NCI-H1694 (cell line): ENCODE results near the gene AMT.
A peak's percentile ranks its signal among the peaks of the same experiment; 100 is the strongest.
"Not testable (repeated sequence)": the region's sequence is repeated elsewhere in the genome, so short reads cannot be mapped to it uniquely, and the experiment has no call there.

Source experiments
- DNase-seq: peaks from one replicate; lab custom pipeline; 2025; lab: John Stamatoyannopoulos, UW

The AMT gene

DNA sequence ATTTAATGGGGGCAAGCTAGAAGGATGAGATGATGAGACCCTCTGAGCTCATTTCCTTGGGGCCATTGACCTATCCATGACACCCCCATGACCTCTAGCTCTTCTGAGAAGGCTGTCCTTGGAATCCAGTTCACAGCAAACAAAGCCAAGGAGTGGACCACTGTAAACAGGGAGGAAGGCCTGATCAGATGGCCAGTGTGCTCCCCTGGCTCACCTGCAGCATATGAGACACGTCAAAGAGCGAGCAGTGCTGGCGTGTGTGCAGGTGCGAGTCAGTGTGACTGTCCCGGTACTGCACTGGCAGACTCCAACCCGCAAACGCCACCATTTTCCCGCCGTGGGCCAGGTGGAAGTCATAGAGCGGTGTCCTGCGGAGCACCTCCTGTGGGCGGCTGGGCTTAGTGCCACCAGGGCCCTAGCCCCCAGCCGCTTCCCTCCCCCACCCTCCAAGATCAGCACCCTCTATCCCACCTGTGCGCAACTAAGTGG lies 339 bp downstream of the AMT start:
- DNase-seq = no peak

DNA sequence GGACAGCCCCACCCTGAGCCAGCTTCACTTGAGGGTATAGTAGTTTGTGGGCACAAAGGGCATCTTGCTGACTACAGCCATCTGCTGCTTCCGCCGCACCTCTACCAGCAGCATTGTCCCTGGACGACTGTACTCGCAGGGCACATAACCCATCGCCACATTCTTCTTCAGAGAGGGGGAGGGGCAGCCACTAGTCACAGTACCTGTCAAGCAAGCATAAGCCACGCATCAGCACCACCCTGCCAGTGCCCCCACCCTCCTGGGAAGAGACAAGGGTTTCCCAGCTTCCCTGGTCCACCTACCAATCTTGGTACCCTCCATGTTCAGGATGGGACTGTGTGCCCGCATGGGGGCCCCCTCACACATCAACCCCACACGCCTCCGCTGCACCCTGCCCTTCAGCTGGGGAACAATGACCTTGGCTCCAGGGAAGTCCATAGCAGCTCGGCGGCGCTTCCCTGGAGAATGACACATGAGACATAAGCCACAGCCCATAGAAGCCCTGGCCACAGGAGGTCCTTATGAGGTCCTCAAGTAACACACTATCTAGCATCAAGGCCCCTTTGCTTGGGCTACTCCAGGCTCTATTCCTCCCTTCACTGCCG lies 4.7 kb downstream of the AMT start:
- no peak for DNase-seq

DNA sequence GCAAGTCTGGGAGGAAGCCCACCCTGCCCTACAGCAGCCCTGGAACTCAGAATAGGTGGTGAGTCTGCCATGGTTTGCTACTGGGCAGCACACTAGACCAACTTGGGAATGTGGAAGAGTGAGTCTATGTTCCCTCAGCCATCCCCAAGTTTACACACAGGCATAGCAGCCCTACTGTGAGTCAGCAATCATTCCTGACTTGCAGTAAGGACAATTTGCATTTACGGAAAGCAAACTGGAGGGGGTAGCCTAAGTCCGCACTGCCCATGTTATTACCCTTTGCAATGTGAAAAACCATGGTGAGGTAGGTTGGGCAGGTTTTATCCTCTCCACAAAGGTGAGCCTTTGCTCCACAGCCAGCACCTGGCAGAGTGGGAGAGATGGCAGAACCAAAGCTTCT lies 5.4 kb downstream of the AMT start:
- DNase-seq = no peak

DNA sequence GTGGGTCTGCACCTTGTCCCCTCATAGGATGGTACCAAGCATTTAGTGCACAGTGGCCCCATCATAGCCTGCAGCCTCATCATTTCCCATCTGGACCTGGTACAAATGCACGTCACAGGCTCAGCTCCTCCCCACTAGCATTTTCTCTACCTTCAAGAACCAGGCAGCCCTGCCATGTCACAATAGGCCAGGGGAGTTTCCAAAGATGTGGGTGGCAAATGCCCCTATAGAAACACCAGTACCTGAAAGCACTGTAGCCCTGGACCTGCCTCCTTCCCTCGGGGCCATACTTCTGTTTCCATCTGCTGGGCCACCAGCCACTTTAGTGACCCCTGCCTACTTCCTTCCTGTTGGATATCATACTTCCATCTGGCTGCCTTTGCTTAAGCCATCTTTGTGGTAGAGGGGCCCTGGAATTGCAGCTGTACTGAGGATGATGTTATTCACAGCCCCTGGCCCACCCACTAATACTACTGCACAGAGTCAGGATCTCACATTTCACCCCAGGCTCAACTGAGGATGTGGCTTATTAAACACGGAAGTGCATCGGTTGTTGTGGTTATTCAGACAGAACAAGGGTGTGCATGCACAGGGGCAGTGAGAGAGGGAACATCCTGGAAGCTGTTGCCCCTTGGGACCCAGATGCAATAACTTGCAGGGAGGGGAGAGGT lies 6.2 kb downstream of the AMT start:
- DNase-seq = no peak

DNA sequence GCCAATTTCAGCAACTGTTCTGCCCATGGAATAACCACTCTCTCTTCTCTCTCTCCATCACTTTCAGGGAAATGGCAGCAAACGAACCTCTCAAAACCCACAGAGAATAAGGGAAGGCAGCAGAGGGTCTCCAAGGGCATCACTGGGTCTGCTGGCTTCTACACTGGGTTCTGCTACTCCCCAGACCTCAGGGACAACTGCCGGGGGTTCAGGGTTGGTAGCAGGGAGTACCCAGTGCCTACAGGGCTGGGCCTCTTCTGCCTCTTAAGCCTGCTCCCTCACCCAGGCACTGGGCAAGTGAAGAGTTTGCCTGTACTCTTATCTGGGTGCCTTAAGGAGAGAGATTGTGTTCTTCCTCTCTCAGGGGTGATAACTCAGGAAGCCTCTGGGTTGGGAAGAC lies 7.5 kb downstream of the AMT start:
- no peak for DNase-seq

DNA sequence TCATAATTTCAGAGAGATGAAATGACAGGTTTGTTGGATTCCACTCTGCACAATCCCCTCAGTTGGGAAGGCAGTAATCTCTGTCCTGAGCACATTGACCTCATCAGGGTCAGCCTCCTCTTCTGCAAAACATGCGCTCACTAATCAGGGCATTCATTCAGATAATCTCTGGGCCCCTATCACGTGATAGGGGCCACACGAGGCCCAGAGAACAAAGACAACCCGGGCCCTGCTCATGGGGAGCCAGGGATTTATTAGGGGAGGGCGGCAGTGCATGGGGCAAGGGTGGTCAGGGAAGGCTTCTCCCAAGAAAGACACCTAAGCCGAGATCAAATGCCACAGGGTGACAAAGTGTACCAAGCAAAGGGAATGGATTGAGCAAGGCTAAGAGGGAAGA lies 8.9 kb downstream of the AMT start:
- DNase-seq = no peak

DNA sequence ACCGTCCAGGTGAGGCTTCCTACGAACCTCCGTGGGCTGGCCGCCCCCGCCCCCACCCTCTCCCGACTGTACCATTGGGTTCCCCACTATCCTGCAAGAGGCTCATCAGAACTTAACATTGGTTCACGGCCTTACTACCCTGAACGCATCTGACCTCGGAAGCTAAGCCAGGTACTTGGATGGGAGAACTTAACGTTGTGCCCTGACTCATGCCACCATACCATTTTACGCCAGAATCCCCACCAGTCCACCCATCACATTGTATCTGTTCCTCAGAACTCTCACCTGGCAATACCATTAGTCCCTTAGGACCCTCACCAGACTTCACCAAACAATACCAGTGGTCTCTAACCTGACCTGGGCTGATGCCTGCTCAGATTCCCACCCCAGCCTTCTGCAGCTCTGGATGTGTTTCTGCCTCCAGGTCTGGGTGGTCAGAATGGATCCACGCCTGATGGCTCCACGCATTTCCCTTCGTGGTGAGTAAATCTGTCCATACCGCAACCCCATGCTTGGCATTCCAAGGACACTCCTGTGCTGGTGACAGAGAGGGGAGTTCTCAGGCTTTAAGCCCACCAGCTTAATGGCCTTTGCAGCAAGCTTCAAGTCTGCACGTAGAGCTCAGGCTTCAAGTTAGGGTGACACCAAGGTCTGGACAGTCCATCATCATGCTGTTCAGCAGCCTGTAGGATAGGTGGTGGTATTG lies 9.5 kb downstream of the AMT start:
- DNase-seq = no peak

DNA sequence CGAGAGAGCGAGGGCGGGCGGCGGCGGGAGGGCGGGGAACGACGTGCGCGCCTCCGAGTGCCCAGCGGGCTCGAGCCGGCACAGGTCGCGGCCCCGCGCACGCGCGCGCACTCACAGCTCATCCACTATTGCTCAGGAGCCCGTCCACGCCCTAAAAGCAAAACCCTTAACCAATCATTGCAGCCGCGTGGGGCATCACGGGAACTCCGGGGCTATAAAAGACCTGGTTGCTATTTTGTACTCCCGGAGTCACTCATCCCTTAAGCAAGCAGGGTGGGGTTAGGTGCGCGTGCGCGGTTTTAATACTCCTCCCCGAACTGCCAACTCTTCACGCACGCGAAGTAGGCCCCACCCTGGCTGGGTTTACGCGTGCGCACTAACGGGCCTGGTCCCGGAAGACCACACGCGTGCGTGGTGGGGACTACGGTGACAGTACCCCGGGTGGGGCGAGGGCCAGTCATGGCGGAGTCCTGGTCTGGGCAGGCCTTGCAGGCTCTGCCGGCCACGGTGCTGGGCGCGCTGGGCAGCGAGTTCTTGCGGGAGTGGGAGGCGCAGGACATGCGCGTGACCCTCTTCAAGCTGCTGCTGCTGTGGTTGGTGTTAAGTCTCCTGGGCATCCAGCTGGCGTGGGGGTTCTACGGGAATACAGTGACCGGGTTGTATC lies 10.2 kb downstream of the AMT start, which contains the start of the genes RHOA and TCTA:
RHOA (minus strand) TSS at position 9 of the 664 bp plus-strand sequence. CDS start 36,387 bp downstream, outside the sequence.
TCTA (plus strand) TSS at position 456 of the 664 bp plus-strand sequence; CDS start at position 460, 4 bp downstream.
- DNase-seq = peak; percentile 94

DNA sequence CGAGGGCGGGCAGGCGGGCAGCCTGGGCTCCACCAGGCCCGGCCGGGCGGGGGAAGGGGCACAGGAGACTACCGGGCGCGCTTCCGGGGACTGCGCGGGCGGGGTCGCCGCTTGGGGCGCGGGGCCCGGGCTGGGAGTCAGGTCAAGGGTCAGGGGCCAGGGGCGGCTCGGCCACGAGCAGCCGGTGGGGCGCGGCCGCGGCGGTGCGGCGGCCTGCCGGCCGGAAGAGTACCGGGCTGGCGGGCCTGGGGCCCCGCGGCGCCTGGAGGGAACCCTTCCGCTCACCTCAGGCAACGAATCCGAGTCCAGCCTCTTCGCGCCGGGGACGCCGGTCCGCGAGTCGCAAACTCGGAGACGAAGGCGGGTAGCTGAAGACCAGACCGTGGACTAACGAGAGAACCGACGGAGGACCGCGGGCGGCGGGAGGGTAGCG lies 10.7 kb downstream of the AMT start:
- no peak for DNase-seq

DNA sequence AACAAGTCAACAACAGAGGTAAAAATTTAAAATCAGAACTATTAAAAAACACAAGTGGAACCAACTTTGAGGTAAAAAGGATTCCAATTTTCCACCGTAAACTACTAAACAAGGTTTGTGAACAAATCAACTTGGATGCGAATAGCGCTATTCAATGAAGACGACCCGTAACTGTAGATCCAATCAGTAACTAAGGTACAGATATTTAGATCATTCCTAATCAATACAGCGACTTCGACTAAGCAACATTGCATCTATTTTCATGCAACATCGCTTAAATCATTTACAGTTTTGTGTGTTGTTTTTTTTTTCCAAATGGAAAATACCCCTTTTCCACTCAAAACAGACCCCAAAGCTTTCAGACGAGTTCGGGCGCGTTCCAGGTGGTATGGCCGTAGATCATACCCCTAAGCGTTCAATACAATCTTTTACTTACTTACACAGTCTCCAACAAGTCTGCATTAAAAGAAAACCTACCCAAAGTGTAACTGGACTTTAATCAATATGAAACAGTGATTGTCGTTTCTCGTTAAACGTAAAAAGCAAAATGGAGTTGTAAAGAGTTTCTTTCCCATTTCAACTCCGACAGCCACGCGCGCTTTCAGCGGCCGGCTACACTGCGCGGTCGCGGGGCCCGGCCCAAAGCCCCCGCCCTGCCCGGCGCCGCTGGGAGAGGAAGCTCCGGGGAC lies 11.3 kb downstream of the AMT start:
- DNase-seq = no peak

DNA sequence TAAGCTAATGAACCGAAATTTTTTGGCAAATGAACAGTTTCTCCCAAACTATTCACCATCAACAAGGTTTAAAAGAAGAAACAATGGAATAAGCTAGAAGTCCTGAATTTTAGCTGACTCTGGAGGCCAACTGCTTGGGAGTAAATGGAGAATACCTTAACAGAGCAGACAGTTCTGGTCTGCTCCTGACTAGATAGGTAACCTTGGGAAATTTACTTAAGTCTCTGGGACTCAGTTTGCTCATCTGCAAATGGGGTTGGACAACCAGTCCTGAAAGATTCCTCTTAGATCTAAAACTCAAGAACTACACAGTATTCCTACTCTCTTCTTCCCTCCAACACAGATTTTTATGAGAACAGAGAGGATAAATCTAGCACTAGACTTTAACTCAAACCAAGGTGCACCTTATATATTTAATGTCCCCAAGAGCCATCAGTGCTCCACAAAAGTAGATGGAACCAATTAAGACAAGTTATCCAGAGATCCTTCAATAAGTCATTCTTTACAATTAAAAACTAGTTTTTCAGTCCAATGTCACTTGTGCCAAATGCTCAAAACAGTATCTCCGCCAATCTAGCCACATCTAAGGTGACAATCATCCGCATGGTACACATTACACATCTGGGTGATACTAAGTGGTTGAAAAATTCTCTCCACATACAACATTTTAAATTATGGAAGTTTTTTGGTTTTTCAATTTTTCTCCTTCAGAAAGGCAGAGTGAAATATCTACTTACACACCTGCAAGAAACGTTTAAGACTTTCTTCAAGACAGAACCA lies 12.0 kb downstream of the AMT start:
- DNase-seq = no peak

DNA sequence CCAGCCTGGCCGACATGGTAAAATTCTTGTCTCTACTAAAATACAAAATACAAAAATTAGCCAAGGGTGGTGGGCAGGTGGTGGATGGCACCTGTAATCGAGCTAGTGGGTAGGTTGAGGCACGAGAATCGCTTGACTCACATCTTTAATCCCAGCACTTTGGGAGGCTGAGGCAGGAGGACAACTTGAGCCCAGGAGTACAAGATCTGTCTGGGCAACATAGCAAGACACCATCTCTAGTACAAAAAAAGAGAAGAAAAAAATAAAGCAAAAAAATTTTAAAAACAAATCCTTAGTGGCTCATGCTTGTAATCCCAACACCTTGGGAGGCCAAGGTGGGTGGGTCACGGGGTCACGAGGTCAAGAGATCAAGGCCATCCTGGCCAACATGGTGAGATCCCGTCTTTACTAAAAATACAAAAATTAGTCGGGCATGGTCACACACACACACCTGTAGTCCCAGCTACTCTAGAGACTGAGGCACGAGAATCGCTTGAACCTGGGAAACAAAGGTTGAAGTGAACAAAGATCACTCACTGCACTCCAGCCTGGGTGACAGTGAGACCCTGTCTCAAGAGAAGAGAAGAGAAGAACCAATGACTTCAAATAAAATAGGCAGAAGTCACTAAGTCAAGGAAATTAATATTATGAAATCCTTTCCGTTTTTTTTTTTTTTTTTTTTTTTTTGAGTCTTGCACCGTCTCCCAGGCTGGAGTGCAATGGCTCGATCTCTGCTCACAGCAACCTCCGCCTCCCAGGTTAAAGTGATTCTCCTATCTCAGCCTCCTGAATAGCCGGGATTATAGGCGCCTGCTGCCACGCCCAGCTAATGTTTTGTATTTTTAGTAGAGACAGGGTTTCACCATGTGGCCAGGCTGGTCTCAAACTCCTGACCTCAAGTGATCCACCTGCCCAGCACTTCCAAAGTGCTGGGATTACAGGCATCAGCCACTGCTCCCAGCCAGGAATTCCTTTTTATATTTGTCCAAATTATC lies 15.4 kb downstream of the AMT start:
- no peak for DNase-seq

DNA sequence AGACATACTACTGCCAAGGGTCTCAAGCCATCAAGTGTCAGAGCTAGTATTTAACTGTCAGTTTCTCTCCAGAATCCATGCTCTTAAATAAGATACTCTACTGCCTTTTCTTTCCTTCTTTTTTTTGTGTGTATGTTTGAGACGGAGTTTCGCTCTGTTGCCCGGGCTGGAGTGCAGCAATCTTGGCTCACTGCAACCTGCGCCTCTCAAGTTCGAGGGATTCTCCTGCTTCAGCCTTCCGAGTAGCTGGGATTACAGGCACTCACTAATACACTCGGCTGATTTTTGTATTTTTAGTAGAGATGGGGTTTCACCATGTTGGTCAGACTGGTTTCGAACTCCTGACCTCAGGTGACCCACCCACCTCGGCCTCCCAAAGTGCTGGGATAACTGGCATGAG lies 16.7 kb downstream of the AMT start:
- not testable (repeated sequence) for DNase-seq

DNA sequence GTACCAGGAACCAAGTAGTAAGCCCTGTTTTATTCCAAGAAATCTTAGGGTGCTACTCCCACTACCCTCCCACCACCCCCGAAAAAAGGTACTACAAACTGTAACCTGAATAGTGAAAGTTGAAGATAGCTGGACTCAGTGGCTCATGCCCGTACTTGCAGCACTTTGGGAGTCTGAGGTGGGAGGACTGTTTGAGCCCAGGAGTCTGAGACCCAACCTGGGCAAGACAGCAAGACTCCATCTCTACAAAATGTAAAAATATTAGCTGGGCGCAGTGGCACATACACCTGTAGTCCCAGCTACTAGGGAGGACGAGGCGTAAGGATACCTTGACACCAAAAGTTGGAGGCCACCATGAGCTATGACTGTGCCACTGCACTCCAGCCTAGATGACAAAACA lies 18.4 kb downstream of the AMT start:
- DNase-seq = no peak

DNA sequence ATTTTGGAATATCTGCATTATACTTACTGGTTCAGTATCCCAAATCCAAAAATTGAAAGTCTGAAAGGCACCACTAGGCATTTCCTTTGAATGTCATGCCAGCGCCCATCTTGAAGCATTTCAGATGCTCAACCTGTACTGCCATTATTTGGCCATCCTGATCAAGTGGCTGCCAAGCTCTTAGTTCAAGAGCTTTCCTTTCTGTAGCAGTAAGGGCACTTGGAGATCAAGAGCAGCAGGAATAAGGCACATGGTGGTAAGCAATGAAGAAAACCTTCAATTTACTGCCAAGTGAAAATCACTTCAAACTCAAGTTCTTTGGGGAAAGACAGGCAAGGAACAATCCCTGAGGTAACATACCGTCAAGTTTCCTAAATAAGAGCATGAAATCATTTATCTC lies 20.5 kb downstream of the AMT start:
- no peak for DNase-seq

DNA sequence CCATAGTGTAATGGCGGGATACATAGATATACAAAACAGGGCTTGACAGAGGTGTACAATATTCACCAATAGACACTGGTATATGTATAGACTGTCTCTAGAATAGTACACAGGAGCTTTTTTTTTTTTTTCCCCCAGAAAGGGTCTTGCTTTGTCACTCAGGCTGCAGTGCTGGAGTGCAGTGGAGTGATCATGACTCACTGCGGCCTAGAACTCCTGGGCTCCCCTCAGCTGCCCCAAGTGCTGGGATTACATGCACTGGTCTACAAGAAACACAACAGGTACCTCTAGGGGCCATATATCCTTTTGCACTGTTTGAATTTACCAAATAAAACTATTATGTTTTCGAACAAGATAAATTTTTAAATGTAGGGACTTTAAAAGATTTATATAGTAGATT lies 22.8 kb downstream of the AMT start:
- no peak for DNase-seq

DNA sequence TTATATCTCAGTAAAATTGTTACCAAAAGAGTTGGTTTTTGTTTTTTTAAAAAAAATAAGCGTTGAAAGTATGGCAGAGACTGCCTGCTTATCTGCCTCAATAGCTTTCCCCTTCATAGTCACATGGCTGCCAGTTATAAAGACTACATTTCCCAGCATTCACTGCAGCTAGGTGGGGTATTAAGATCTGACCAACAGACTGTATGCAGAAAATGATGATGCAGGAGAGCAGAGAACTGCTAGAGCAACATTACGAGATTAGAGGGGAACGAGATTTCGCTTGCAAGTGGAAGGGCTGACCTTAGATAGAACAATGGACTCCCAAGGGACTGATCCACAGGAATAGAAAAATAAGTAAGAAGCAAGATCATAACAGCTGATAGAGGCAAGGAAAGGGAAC lies 24.8 kb downstream of the AMT start:
- DNase-seq = no peak

DNA sequence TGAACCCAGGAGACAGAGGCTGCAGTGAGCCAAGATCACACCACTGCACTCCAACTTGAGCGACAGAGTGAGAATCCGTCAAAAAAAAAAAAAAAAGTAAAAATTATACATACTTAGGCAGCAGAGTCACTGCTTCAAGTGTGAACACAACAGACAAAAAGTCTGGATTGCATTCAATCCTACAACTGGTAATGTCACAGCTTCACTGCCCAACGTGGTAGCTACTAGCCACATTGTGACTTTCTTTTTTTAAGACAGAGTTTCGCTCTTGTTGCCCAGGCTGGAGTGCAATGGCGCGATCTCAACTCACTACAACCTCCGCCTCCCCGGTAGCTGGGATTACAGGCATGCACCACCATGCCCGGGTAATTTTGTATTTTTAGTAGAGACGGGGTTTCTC lies 31.0 kb downstream of the AMT start:
- DNase-seq = not testable (repeated sequence)

DNA sequence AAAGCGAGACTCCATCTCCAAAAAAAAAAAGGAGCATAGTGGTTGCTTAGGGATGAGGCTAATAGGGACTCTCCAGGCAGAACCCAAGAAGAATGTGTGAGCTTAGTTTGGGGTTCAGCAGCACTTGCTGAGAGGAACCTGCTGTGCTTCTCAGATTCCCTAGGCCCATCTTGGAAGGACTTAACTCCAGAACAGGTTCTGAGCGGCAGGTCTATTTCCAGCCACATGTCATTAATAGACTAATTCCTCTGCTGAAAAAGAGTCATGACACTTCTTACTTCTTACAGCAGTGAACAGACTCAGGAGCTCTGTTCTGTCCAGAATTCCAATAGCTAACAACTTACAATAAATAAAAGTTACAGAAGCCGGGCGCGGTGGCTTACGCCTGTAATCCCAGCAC lies 33.0 kb downstream of the AMT start:
- DNase-seq = no peak

DNA sequence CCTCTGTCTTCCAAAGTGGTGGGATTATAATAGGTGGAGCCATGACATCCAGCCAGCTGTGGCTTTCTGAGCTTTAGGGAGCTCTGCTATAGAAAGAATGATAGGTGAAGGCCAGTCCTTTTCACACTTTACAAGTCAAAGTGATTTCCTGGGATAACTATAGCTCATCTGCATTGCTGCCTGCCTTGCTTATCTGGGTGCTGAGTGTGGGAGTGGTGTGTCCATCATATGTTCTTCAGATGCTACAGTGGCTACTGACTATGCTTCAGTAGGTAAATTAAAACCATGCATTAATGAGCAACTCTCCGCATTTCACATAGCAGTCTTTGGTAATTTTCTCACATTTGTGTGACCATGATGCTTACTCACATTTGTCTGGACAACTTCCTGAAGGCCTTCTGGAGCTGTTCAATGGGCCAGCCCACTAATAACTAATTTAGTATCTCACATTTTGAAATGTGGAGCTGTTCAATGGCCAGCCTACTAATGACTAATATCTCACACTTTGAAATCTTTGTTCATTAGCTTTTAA lies 33.9 kb downstream of the AMT start:
- no peak for DNase-seq
